GM19463 (cell line): ENCODE data around the gene AP5Z1.
"Not testable (repeated sequence)": the region's sequence is repeated elsewhere in the genome, so short reads cannot be mapped to it uniquely, and the experiment has no call there.

Experiments used
- ATAC-seq: cut with Tn5 transposase; IDR thresholded peaks from one replicate; pipeline ENCODE4 v1.9.1; 2021; ENCODE audit warnings: mild to moderate bottlenecking, moderate library complexity; ENCODE audit not compliant: unreplicated experiment

The AP5Z1 gene

GRCh38 chr7:4785371-4785770 is 9.9 kb downstream of the AP5Z1 start:
- ATAC-seq, result no peak

- no peak for ATAC-seq
Observed at GRCh38 chr7:4786015-4786414, 10.6 kb downstream of the AP5Z1 start.

DNA sequence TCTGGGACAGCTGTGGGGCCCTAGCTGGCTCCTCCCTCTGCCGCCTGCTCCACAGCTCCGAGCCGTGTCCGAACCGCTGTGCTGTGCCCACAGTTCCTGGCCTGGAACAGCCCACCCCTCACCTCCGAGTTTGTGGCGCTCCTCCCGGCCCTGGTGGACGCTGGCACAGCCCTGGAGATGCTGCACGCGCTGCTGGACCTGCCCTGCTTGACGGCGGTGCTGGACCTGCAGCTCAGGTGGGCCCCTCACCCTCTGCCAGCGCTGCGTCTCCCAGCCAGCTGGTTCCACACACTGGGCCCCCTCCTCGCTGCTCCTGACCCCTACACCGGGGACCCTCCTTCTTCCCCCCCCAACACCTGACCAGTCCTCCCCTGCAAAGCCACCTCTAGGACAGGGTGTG is 12.1 kb downstream of the AP5Z1 start:
- ATAC-seq, result no peak

DNA sequence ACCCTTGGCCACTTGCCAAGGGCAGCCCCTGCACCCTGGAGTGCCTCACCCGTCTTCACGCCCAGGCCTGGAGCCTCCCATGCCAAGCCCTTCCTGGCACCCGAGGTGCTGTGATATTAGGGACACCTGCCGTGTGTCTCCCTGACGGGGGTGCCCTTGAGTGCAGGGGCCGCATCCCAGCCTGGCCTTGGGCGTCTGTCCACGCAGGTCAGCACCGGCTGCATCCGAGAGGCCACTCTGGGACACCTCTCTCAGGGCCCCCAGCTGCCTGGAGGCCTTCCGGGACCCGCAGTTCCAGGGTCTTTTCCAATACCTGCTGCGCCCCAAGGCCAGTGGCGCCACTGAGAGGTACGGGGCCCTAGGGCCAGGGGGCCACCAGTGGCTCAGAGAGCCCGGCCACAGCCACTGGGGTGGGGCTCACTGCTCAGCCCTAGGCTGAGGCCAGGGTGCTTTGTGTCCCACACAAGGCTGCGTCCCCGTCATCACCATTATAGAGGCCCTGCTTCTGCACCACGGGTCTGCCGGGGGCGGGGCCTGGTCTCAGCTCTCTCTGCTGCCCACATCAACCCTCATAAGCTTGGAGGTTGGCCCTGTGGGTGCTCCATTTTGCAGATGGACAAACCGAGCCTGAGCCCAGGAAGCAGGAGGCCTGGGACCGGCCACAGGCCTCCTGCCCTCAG is 12.7 kb downstream of the AP5Z1 start:
- ATAC-seq, result no peak

DNA sequence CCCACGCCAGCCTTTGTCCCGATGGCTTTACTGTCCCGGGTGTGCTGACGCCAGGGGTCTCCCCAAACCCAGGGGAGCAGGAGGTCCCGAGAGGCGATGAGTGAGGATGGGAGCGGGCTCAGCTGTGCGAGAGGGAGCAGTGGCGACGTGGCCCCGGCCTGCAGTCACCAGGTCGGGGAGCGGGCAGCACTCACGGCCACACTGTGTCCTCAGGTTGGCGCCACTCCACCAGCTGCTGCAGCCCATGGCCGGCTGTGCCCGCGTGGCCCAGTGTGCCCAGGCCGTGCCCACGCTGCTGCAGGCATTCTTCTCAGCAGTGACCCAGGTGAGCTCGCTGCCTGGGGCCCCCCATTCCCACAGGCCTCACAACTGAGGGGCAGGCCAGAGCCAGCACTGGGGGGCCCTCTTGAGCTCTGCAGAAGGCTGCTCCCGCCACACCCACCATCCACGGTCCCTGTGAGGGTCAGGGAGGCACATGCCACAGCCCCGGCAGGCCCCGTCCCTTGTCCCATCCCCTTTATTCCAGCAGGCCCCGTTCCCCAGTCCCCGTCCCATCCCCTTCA is 13.3 kb downstream of the AP5Z1 start:
- ATAC-seq, result no peak

- ATAC-seq, result no peak
Observed at GRCh38 chr7:4789194-4790077, 14.0 kb downstream of the AP5Z1 start.

DNA sequence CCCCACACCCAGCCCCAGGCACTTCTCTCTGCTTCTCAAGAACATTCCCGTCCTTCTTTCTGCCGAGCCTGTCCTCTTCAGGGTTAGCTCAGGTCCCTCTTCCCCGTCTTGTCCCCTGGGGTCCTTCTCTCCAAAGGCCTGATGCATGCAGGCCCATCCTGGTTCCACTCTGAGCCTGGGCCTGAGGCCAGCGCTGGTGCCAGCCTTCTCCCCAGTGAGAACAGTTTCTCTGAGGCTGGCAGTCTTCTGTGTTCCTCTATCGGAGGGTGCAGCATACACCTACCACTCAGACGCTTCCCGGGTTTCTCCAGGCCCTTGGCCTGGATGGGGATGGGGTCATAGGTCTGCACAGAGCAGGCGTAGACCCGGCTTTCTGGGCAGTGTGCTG is 14.6 kb downstream of the AP5Z1 start:
- no peak for ATAC-seq

DNA sequence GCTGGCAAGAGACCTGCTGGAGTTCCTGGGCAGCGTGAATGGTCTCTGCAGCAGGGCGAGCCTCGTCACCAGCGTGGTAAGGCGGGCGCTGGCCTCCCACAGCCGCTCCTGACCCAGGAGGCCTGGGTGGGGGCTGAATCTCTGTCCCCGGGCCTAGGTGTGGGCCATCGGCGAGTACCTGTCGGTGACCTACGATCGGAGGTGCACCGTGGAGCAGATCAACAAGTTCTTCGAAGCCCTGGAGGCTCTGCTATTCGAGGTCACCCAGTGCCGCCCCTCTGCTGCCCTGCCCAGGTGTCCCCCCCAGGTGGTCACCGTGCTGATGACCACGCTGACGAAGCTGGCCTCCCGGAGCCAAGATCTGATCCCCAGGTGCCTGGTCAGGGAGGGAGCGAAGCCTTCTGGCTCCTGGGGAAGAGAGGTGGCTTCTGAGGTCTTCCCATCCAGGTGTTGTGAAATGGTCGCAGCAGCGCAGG is 15.1 kb downstream of the AP5Z1 start:
- no peak for ATAC-seq

- no peak for ATAC-seq
Observed at GRCh38 chr7:4791101-4791737, 15.8 kb downstream of the AP5Z1 start.

GRCh38 chr7:4791738-4792536 is 16.5 kb downstream of the AP5Z1 start:
- no peak for ATAC-seq

GRCh38 chr7:4792537-4793126 is 17.2 kb downstream of the AP5Z1 start:
- no peak for ATAC-seq

- not testable (repeated sequence) for ATAC-seq
Observed at GRCh38 chr7:4793385-4793993, 18.1 kb downstream of the AP5Z1 start.

- ATAC-seq, result not testable (repeated sequence)
Observed at GRCh38 chr7:4794171-4794570, 18.7 kb downstream of the AP5Z1 start.

GRCh38 chr7:4794591-4795350 is 19.3 kb downstream of the AP5Z1 start:
- no peak for ATAC-seq

GRCh38 chr7:4796453-4796852 is 21.0 kb downstream of the AP5Z1 start:
- ATAC-seq, result no peak

GRCh38 chr7:4797858-4798705 is 22.7 kb downstream of the AP5Z1 start:
- ATAC-seq, result peak; percentile 65

GRCh38 chr7:4798706-4799235 is 23.3 kb downstream of the AP5Z1 start:
- no peak for ATAC-seq
